Activated CD8-positive, alpha-beta memory T cell treated with anti-CD3 and anti-CD28 coated beads, Interleukin-2, amount 50 U/mL, for 24 hours (primary cell): ENCODE results near the gene GSG1L.

Source experiments
- DNase-seq: peaks from one replicate; pipeline ENCODE4 v3.0.0-alpha.2; 2020; ENCODE audit errors: extremely low read depth

The GSG1L gene

GRCh38 chr16:27852681-27853080 lies 210.8 kb downstream of the GSG1L start:
- no peak for DNase-seq

- no peak for DNase-seq
These were observed 211.4 kb downstream of the GSG1L start for GRCh38 chr16:27852116-27852515.

- DNase-seq = no peak
These were observed 211.9 kb downstream of the GSG1L start for GRCh38 chr16:27851586-27851985.

- DNase-seq = no peak
These were observed 213.9 kb downstream of the GSG1L start for GRCh38 chr16:27849621-27850020.

- DNase-seq = no peak
These were observed 216.4 kb downstream of the GSG1L start for GRCh38 chr16:27847030-27847550.

GRCh38 chr16:27844826-27845225 lies 218.7 kb downstream of the GSG1L start:
- DNase-seq = no peak

- no peak for DNase-seq
These were observed 219.7 kb downstream of the GSG1L start for GRCh38 chr16:27843800-27844199.

- DNase-seq = no peak
These were observed 221.6 kb downstream of the GSG1L start for GRCh38 chr16:27841911-27842310.

GRCh38 chr16:27841061-27841801 lies 222.3 kb downstream of the GSG1L start:
- no peak for DNase-seq

GRCh38 chr16:27840311-27841060 lies 223.0 kb downstream of the GSG1L start:
- DNase-seq = no peak

GRCh38 chr16:27839419-27839818 lies 224.1 kb downstream of the GSG1L start:
- no peak for DNase-seq

- no peak for DNase-seq
These were observed 224.9 kb downstream of the GSG1L start for GRCh38 chr16:27838536-27839175.

- no peak for DNase-seq
These were observed 233.5 kb downstream of the GSG1L start for GRCh38 chr16:27829975-27830374.

GRCh38 chr16:27828671-27829070 lies 234.8 kb downstream of the GSG1L start:
- DNase-seq = no peak

GRCh38 chr16:27827765-27828164 lies 235.7 kb downstream of the GSG1L start:
- DNase-seq = no peak

GRCh38 chr16:27826893-27827289 lies 236.6 kb downstream of the GSG1L start:
- no peak for DNase-seq

GRCh38 chr16:27826081-27826892 lies 237.2 kb downstream of the GSG1L start:
- DNase-seq = no peak

GRCh38 chr16:27824786-27825185 lies 238.7 kb downstream of the GSG1L start:
- no peak for DNase-seq

- DNase-seq = no peak
These were observed 239.5 kb downstream of the GSG1L start for GRCh38 chr16:27824006-27824405.

GRCh38 chr16:27823421-27823820 lies 240.1 kb downstream of the GSG1L start:
- DNase-seq = no peak

- DNase-seq = no peak
These were observed 240.5 kb downstream of the GSG1L start for GRCh38 chr16:27822996-27823395.

- no peak for DNase-seq
These were observed 241.0 kb downstream of the GSG1L start for GRCh38 chr16:27822529-27822928.
